HG03280 (cell line): ENCODE results near the gene UGT8.
"Not testable (repeated sequence)": the region's sequence is repeated elsewhere in the genome, so short reads cannot be mapped to it uniquely, and the experiment has no call there.

Source experiments
- ATAC-seq: cut with Tn5 transposase; IDR thresholded peaks from one replicate; pipeline ENCODE4 v1.9.1; 2021; ENCODE audit warnings: mild to moderate bottlenecking, moderate library complexity; ENCODE audit not compliant: unreplicated experiment

UGT8 gene, protein sequence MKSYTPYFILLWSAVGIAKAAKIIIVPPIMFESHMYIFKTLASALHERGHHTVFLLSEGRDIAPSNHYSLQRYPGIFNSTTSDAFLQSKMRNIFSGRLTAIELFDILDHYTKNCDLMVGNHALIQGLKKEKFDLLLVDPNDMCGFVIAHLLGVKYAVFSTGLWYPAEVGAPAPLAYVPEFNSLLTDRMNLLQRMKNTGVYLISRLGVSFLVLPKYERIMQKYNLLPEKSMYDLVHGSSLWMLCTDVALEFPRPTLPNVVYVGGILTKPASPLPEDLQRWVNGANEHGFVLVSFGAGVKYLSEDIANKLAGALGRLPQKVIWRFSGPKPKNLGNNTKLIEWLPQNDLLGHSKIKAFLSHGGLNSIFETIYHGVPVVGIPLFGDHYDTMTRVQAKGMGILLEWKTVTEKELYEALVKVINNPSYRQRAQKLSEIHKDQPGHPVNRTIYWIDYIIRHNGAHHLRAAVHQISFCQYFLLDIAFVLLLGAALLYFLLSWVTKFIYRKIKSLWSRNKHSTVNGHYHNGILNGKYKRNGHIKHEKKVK

DNA sequence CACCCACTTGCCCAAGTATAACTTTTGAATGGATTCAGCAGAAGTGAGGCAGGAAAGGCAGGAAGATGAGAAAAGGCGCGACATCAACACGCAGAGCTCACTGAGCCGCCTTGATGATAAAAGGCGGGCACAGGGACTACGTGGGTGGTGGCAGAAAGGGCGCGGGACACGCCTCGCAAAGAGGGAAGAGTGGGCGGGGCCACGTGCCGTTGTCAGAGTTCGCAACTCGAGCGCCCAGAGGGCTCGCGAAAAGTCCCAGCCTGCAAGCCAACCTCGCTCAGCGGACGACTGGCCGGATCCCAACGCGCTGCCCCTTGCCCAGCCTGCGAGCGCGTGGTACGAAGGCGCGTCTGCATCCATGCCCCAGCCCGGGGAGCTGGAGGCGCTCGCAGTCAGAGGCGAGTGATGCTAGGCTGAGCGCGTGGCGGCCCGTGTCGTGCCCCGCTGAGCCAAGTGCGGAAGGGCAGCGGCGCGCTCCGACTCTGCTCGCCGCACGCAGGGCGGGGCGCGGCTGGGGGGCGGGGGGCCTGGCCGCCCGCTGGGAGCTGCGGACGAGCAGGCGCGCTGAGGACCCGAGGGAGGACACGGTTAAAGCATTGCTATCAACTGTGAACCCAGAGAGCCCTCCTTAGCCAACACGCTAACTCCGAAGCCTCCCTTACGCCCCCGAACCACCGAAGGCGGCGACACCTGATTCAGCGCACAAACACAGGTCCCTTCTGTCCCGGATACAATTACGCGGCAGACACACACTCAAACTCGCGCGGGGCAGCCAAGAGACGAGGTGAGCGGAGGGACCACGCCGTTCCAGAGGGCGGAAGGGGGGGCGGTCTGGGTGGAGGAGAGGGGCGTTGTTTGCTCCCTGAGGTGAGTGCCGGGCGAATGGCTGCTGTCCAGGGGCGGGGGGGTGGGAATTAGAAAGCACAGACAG is at the start of gene UGT8:
Gene UGT8 (plus strand): TSS at position 617 of the 931 bp plus-strand sequence. CDS start 24,074 bp downstream, outside the sequence.
- ATAC-seq = peak; percentile 38

DNA sequence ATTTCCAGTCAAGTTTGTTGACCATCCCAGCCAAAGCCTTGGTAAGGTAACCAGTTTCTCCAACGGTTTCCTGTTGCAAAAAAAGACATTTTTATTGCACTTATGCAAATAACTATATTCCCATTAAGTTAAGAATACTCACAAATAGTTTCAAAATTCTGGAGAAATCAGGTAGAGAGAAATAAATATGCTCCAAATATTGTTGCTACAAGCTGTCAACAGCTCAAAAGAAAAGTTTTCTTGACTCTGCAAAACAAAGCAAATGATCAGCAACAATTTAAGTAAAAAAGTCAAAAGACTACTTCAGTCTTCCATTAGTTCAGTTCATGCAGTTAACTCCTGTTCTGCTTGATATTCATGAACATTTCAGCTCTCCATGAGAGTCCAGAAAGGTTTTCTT is 49.0 kb upstream of the UGT8 start:
- no peak for ATAC-seq

DNA sequence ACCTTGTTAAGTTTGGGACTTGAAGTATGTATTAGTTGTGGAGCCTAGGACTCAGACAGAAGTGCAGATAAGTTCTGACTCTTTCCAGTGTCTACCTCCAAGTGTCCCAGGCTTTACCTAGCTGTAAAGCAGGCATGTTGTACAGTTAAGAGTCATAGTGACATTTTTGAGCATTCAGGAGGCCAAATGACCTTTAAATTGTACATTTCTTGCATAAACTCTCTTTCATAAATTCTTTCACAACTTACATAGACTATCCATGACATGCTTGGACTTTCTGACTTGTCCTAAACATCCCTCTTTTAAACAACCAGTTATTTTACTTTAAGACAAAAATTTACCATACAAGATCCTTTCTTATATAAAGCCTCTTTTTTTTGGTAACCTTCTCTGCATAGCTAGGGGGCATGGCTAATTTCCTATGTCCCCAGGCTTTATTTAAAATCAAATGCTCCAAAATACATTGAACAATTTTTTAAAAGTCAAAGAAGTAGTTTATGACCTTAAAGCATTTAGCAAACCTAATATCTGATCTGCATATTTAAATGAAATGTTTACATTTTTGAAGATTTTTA is 40.1 kb upstream of the UGT8 start:
- ATAC-seq = no peak

DNA sequence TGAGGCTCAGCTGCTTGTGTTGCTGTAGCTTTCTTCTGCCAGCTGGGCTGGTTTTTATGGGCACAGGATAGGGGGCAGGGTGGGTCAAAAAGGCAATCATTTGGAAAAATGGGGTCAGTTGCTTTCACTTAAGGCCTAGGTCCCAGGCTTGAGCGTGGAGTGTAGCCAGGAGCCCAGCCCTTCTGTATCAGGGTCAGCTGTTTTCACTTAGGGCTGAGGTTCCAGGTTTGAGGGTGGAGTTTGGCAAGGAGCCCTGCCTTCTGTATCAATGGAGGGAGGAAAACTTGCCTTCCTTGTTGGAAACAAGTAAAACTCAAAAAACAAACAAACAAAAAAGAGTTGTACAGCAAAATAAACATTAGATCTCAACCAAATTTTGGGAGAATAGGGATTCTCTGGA is 37.0 kb upstream of the UGT8 start:
- no peak for ATAC-seq

DNA sequence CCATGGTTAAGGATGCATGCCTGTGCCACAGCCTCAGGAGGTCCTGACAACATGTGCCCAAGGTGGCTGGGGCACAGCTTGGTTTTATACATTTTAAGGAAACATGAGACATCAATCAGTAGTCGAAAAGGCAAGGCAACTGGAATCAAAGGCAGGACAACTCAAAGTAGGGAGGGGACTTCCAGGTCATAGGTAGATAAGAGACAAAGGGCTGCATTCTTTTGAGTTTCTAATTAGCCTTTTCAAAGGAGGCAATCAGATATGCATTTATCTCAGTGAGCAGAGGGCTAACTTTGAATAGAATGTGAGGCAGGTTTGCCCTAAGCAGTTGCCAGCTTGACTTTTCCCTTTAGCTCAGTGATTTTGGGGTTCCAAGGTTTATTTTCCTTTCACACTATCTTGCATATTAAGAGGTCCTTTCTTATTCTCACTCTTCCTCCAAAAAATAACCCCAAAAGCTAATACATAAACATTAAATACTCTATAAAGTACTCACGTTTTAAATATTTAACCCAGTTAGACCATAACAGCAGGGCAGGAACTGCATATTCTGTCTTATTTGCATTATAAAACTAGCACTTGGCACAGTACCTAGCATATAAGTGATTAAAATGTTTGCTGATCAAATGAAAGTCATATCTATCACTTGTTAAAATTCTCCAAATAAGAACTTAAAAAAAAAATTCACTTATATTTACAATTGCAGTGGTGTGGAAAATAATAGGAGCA is 36.3 kb upstream of the UGT8 start:
- no peak for ATAC-seq

DNA sequence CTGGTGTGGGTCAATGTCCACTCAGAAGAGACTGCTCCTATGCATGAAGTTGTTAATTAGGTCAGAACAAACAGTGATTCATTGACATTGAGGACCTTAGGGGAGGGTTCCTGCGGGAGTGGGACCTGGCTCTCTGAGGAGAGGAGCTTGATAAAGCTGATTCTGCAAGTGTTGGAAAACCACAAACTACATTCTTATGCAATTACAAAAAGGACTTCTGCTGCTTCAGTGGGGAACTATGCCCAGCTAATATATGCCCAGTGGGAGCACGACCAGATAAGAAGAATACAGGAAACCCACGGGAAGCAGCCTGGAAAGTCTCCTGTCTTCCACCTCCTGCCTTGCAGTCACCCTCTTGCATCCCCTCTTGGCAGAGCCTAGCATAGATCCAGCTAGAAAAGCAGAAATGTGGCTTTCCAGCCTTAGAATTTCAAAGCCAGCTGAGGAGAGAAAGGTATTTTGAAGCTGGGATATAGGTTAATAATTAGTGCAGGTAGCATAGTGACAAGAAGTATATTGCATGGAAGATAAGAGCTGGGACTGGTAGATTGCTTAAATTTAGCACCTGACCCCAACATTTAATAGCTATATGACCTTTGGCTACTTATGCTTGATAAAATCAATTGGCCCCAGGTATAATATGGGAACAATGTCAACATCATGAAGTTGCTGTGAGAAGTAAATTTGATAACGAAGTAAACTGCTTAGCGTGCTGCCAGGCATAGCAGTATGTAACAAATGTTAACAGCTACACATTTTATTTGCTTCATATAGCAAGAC is 34.9 kb upstream of the UGT8 start:
- no peak for ATAC-seq

DNA sequence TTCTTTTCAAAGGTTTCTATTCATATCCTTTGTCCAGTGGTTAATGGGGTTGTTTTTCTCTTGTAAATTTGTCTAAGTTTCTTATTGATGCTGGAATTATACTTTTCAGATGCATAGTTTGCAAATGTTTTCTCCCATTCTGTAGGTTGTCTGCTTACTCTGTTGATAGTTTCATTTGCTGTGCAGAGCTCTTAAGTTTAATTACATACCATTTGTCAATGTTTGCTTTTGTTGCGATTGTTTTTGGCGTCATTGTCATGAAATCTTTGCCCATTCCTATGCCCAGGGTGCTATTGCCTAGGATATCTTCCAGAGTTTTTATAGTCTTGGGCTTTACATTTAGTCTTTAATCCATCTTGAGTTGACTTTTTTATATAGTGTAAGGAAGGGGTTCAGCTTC is 21.2 kb upstream of the UGT8 start:
- no peak for ATAC-seq

DNA sequence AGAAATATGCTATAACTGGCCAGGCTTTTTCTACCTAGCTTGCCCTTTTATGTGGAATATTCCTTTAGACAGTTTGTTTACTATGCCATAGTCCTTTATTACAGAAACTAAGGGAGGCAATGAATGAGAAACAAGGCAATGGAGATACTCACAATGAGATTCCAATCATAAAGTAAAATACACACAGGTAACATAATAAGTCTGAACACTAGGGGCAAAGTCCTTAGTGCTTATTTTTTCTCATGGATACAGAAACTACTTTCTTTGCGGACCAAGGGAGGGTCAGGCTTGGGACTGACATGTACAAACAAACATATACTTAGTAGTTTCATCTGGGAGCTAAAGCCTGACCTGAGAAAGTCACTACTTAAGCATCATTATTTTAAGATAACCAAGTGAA is 16.0 kb upstream of the UGT8 start:
- ATAC-seq = no peak

DNA sequence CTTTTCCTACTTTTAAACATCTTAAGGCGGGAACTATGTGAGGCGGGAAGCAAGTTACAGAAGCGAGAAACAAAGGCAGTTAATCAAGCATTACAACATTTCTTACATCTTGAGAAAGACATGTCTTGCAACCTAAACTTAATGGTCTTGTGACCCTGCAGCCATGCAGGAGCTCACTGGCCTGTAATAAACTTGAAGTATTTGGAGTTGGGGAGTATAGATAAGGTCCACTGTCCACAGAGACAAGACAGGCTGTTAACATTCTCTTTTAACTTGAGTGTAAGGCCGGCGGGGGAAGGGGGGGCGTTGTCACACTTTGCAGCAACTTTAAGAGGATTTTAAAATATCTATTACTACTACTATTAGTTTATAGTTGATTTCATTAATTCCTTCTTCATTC is 10.3 kb upstream of the UGT8 start:
- no peak for ATAC-seq

DNA sequence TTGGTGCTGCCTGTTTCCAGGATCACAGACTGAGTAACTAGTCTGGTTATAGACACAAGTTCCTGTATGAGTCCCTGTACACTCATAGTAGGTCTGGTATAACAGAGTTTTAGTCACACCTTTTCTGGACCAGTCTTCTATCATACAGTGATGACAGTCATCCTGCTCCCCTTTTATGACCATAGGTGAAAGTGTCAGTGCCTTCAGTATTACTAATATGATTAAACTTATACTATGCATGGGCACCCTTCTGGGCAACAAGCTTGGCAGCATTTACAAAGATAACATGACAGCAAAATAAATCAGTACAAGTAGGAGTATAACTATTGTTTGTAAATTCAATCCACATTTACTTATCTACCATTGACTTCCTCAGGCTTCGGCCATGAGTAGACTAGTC is 8.2 kb upstream of the UGT8 start:
- not testable (repeated sequence) for ATAC-seq

DNA sequence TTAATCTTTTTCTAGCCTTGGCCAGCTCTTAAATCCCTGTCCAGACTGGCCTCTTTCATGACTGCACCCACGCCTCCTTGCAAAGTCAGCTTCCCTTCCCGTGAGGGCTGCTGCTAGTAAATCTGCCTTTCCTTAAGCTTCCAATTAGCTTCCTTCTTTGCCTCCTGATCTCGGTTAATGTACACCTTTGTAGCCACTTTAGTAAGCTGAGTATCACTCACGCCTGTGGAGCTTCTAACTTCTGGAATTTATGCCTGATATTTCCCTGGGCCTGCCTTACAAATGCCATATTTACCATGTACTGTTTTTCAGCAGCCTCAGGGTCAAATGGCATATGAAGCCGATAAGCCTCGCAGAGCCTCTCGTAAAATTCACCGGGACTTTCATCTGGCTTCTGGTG is 5.1 kb upstream of the UGT8 start:
- ATAC-seq = no peak

DNA sequence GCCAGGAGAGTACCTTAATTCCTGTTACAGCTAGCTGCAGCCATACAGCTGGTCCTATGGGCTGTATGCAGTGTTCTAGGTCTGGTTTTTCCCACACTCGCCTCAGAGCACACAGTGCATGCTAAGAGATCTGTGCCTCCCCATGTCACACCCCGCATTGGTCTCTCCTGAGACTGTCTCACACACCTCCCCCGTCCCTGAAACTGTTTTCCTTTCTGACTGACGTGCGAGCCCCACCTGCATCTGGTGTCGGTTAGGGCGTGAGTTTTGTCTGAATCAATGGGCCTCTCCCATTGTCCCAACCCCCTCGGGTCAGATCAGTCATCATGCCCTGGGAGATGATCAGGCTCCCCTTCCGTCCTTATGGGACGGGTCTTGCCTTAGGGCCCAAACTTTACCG is 3.4 kb upstream of the UGT8 start:
- no peak for ATAC-seq

DNA sequence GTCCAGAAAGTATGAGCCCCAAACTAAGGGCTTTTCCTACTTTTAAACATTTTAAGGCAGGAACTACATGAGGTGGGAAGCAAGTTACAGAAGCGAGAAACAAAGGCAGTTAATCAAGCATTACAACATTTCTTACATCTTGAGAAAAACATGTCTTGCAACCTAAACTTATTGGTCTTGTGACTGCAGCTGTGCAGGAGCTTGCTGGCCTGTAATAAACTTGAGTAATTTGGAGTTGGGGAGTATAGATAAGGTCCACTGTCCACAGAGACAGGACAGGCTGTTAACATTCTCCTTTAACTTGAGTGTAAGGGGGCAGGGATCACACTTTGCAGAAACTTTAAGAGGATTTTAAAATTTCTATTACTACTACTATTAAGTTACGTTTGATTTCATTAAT is 2.7 kb upstream of the UGT8 start:
- ATAC-seq = no peak

DNA sequence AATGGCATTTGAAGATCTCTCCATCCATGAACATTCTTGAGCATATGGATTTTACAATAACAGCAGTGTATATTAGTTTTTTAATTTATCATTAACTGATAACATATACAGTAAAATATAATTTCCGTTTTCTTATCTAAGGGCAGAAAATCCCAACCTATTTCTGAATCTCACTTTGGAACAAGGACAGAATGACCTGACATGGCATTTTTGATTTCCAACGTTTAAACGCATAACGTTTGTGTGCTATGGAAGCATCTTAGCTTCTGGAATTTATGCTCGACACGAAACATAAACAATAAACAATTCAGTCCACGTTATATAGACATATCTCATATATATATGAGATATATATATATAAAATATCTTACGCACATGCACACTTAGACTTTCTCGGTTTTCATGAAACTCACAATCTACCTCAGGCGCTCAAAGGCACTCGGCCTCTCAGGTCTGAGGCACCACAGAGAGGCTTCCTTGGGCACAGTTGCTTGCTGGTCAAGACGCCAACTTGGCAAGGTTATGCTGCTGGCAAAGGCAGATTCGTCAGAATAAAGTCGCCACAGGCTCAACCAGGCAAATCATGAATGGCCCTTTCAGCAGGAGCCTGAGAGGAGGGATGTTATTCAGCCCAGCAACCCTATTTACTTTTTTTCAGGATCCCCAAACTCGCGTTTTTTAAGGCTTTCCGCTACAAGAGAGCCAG is 1.0 kb upstream of the UGT8 start:
- no peak for ATAC-seq

DNA sequence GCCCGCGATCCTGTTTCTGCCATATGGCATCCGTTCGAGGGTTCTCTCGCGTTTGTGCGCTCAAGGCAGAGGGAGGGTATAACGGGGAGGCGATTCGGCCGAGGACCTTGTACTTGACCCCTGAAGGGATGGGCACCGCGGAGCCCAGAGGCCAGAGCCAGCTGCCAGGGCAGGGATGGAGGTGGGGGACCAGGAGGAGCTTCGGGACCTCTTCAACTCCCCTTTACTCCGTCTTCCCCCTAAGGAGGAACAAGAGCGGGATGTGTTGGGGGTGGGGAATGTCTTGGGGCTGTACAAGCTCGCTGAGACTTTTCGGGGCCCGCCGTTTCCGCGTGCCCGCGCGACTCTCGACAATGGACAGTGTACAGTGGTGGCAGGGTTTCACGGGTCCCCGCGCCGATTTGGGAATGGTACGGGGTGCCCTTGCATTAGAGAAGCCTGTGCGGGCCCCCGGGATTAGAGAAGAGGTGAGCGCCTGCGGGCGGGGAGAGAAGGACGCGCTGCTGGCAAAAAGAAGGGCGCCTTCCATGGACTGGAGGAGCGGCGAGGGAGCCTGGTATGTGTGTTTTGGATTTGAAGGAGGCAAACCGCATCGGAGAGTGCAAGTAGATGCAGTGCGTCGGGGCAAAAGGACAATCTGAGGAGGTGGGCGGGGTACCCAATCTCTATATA is 760 bp downstream of the UGT8 start:
- no peak for ATAC-seq

DNA sequence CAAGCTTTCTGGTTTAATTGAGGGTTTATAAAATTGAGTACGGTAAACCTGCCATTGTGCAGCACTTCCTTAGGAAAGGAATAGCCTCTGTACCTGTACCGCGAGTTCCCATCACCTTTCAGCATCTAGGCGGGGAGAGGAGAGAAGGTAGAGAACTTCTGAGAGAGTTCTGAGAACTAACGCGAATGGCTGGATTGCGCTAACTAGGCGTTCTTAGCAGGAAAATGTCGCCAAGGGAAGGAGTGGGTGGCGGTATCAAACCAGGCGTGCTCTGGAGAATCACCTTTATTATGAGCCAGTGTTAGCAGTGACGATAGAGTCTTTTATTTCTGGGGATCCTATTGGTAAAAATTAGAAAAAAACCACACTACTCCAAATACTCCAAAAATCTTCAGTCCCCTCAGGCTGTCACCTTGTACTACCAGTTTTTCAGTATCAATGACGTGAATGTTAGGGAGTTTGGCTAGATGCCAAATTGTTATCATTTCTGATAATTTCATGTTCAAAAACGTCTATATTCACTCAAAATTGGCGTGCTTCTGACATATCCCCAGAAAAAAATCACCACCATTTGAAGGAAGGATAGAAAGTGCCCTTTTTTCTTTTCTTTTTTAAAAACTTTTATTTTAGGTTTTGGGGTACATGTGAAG is 1.4 kb downstream of the UGT8 start:
- no peak for ATAC-seq

DNA sequence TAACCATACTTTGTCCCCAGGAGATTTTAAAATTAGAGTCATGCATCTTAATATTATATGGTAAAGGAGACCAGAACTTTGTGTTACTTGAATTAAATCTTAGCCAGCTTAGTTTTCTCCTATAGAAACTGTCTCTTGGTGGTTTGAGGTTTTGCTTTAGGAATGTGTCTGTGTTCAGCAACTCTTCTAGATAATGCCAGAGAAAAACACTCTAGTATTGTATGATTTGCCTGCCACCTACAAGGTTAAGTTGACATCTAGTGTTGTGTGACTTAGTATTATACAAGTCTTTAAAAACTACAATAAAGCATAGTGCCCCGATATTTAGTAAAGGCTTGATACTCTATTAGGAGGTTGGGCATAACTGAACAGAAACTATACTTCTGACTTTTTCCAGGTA is 2.1 kb downstream of the UGT8 start:
- no peak for ATAC-seq

DNA sequence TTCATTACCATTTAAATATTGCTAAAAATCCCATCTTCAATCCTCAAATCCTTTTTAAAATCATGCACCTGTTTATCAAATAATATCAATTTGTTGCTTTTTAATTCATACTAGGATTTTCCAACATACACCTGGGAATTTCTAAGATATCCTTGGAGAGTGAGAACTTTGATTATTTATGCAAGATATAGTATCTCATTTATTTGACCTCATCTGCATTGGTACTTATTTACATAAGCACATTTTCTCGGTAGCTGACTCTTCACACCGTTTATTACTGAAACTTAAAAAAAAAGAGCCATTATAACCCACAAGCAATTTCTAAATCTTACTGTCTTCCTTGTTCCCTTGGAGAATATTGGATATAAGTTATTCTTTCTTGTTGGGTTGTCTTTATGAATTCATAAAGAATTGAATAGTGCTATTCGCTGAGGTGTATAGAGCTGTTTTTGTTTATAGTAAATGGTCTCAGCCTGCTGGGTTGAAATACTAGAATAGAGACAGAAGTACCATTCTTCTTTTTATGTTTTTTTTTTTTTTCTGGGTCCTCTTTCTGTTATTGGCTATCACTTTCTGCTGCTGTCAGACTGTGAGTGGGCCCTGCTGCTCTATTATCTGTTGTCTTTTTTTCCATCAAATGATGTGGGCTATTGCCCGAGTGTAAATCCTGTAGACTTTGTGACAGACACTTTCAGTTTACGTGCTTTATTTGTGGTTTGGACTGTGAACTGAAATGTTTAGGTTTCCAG is 2.9 kb downstream of the UGT8 start:
- no peak for ATAC-seq
